ENCODE results near the gene APEX1.
"Not testable (repeated sequence)": the region's sequence is repeated elsewhere in the genome, so short reads cannot be mapped to it uniquely, and the experiment has no call there.

Gene APEX1

DNA sequence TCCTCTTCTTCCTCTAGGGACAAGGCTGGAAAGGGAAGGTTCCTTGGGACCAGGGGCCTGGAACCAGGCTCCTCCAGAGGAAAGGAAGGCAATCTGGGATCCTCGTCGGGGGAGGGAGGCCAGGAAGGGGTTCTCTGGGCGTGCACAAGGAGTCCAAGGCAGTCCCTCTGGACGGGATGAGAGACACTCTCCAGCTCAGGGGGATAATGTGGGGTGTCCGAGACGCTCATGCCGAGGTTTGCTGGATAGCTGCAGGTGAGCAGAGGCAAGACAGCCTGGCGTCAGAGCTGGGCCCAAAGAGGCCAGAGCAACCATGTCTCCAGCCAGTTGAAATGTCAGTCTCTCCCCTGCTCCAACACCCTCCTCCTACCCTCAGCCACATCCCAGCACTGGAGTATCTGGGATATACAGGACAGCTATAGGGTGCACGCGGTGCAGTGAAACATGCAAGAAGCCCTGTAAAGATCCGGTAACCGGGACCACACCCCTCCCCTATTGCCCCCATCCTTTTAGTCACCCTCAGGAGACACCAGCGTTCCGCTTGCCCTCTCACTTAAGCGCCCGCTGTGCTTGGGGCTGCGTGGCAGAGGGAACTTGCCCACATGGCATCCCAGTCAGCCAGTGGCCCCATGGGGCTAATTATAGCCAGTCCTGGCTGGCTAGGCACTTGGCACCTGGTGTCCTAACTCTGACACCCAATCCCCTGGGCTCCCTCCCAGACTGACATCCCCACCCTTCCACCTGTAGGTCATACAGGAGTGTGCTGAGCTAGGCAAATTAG is 19.3 kb upstream of the APEX1 start, which contains the start of gene KLHL33:
TSS of gene KLHL33 (minus strand) at position 585 of the 781 bp plus-strand sequence. CDS start at position 230, 355 bp downstream.
- Histone ChIP-seq H3K4me1 (ENCODE audit: control insufficient read depth, insufficient read depth, low read length, poor library complexity, severe bottlenecking) (no peaks in the 10 kb centered on the region), H3K36me3 (ENCODE audit: control insufficient read depth, insufficient read depth, low read length) (no peaks in the 10 kb centered on the region), H3K9me3 (ENCODE audit: control insufficient read depth, low read length) (no peaks in the 10 kb centered on the region), H3K4me3 (ENCODE audit: insufficient read depth, low read depth, low read length, poor library complexity, severe bottlenecking) (no peak within 1 kb of the TSS), H3K27ac (ENCODE audit: insufficient read depth, low read length, poor library complexity, severe bottlenecking) (no peak within 1 kb of the TSS), H3K27me3 (replicated peaks; ENCODE audit: control insufficient read depth, insufficient read depth, low read length, poor library complexity, severe bottlenecking) (no peaks in the 10 kb centered on the region)
- DNase-seq: no peak

DNA sequence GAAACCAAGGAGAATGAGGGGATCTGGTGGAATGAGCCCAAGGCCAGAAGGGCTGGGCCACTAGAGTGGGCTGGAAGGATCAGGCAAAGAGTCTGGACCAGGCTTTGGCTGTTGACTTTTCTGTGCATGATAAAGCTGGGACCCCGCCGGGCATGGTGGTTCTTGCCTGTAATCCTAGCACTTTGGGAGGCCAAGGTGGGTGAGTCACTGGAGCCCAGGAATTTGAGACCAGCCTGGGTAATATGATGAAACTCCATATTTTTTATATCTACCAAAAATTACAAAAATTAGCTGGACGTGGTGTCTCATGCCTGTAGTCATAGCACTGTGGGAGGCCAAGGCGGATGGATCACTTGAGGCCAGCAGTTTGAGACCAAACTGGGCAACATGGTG is 18.7 kb upstream of the APEX1 start:
- Histone ChIP-seq H3K27ac (ENCODE audit: insufficient read depth, low read length, poor library complexity, severe bottlenecking) (no peak overlapping the region), H3K9me3 (ENCODE audit: control insufficient read depth, low read length) (no peaks in the 10 kb centered on the region), H3K4me1 (ENCODE audit: control insufficient read depth, insufficient read depth, low read length, poor library complexity, severe bottlenecking) (peaks cover 3% of the 10 kb centered on the region), H3K36me3 (ENCODE audit: control insufficient read depth, insufficient read depth, low read length) (no peaks in the 10 kb centered on the region), H3K4me3 (ENCODE audit: insufficient read depth, low read depth, low read length, poor library complexity, severe bottlenecking) (no peak overlapping the region), H3K27me3 (replicated peaks; ENCODE audit: control insufficient read depth, insufficient read depth, low read length, poor library complexity, severe bottlenecking) (no peaks in the 10 kb centered on the region)
- no peak for DNase-seq

DNA sequence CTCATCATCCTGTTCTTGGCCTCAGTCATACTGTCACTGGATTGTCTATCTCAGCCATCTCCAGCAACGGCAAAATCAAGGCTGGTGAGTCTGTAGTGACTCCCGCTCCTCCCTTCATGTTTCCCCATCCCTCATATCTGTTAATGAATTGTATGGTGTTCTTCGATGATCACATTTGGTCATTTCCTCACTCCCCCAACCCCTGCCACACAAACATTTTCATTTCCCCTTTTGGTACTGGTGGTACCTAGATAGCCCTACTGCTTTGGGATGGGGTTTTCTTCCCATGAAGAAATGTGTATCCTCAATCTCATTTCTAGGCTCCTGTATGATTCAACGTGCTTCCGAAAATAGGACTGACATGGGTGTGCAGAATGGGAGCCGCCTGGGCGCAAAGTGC is 16.4 kb upstream of the APEX1 start:
- Histone ChIP-seq H3K4me1 (ENCODE audit: control insufficient read depth, insufficient read depth, low read length, poor library complexity, severe bottlenecking) (peaks cover 6% of the 10 kb centered on the region), H3K36me3 (ENCODE audit: control insufficient read depth, insufficient read depth, low read length) (no peaks in the 10 kb centered on the region), H3K9me3 (ENCODE audit: control insufficient read depth, low read length) (no peaks in the 10 kb centered on the region), H3K27me3 (replicated peaks; ENCODE audit: control insufficient read depth, insufficient read depth, low read length, poor library complexity, severe bottlenecking) (no peaks in the 10 kb centered on the region), H3K4me3 (ENCODE audit: insufficient read depth, low read depth, low read length, poor library complexity, severe bottlenecking) (no peak overlapping the region), H3K27ac (ENCODE audit: insufficient read depth, low read length, poor library complexity, severe bottlenecking) (no peak overlapping the region)
- DNase-seq: no peak

DNA sequence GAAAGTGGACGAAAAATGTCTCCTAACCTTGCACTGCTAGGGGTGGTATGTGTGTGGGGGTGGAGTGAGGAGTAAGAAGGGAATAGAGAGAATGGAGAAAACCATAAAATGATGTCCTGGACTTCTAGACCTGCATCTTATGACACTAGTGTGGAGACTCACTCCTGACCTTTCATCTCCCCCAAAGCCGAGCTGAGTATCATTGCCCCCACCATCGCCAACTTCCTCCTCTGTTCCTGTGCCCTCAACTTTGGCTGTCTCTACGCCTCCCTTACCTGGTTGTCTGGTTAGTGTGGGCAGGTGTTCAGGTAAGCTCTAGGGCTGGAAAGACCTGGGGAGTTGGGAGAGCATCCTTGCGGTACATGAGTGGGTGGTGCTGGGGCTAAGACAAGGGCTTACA is 14.6 kb upstream of the APEX1 start:
- peaks cover 6% of the 10 kb centered on the region for H3K4me1 ChIP-seq (ENCODE audit: control insufficient read depth, insufficient read depth, low read length, poor library complexity, severe bottlenecking)
- H3K36me3 ChIP-seq (ENCODE audit: control insufficient read depth, insufficient read depth, low read length): no peaks in the 10 kb centered on the region
- no peaks in the 10 kb centered on the region for H3K9me3 ChIP-seq (ENCODE audit: control insufficient read depth, low read length)
- no peak for DNase-seq
- no peaks in the 10 kb centered on the region for H3K27me3 ChIP-seq (replicated peaks; ENCODE audit: control insufficient read depth, insufficient read depth, low read length, poor library complexity, severe bottlenecking)
- H3K4me3 ChIP-seq (ENCODE audit: insufficient read depth, low read depth, low read length, poor library complexity, severe bottlenecking): no peak overlapping the region
- H3K27ac ChIP-seq (ENCODE audit: insufficient read depth, low read length, poor library complexity, severe bottlenecking): no peak overlapping the region

DNA sequence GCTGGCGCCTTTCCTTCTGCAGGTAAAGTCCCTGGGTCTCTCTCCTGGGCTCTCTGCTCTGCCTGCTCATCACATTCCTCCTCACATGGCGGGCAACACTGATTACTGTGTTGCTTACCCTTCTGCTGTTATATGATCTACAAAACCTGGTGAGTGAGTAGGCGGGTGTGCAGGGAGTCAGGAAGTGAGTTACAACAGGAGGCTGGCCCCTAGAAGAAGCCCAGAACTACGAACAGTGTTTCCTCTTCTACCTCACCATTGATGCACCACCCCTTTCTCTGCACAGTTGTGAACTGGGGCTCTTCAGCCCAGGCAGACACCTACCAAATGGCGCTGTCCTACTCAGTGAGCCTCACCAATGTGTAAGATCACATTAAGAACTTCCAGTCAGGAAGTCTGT is 14.1 kb upstream of the APEX1 start:
- Histone ChIP-seq H3K27me3 (replicated peaks; ENCODE audit: control insufficient read depth, insufficient read depth, low read length, poor library complexity, severe bottlenecking) (no peaks in the 10 kb centered on the region), H3K4me1 (ENCODE audit: control insufficient read depth, insufficient read depth, low read length, poor library complexity, severe bottlenecking) (peaks cover 6% of the 10 kb centered on the region), H3K36me3 (ENCODE audit: control insufficient read depth, insufficient read depth, low read length) (no peaks in the 10 kb centered on the region), H3K4me3 (ENCODE audit: insufficient read depth, low read depth, low read length, poor library complexity, severe bottlenecking) (no peak overlapping the region), H3K9me3 (ENCODE audit: control insufficient read depth, low read length) (no peaks in the 10 kb centered on the region), H3K27ac (ENCODE audit: insufficient read depth, low read length, poor library complexity, severe bottlenecking) (no peak overlapping the region)
- DNase-seq: no peak

DNA sequence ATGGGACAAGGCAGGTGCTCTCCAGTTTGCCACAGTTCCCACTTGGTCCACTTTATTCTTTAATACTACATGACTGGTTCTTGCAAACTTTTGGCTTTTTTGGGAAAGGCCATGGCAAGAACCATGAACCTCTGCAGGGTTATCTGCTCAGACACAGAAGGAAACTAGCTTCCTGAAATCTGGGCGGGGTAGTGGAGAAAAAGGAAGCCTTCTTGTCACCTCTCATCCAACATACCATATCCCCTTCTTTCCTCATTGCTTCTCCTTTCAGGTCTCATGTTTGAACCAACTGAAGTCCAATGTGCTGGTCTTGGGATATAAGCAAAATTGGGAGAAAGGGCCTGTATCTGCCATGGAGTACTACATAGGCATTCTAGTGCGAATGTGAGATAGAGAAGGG is 13.6 kb upstream of the APEX1 start:
- Histone ChIP-seq H3K4me3 (ENCODE audit: insufficient read depth, low read depth, low read length, poor library complexity, severe bottlenecking) (no peak overlapping the region), H3K27ac (ENCODE audit: insufficient read depth, low read length, poor library complexity, severe bottlenecking) (no peak overlapping the region), H3K36me3 (ENCODE audit: control insufficient read depth, insufficient read depth, low read length) (peaks cover 5% of the 10 kb centered on the region), H3K4me1 (ENCODE audit: control insufficient read depth, insufficient read depth, low read length, poor library complexity, severe bottlenecking) (peaks cover 6% of the 10 kb centered on the region), H3K9me3 (ENCODE audit: control insufficient read depth, low read length) (no peaks in the 10 kb centered on the region), H3K27me3 (replicated peaks; ENCODE audit: control insufficient read depth, insufficient read depth, low read length, poor library complexity, severe bottlenecking) (no peaks in the 10 kb centered on the region)
- DNase-seq: no peak

DNA sequence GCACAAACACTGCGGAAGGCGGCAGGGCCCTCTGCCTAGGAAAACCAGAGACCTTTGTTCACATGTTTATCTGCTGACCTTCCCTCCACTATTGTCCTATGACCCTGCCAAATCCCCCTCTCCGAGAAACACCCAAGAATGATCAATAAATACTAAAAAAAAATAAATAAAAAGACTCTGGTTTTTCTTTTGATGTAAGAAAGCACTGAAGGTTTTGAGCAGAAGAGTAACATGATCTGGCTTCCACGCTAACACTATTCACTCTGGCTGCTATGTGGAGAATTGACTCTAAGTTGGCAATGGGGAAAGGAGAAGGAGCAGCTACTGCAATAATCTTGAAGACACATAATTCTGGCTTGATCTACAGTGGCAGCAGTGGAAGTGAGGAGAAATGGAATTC is 11.4 kb upstream of the APEX1 start:
- DNase-seq; H3K9me3 ChIP-seq (ENCODE audit: control insufficient read depth, low read length); H3K27ac ChIP-seq (ENCODE audit: insufficient read depth, low read length, poor library complexity, severe bottlenecking); H3K27me3 ChIP-seq (replicated peaks; ENCODE audit: control insufficient read depth, insufficient read depth, low read length, poor library complexity, severe bottlenecking); H3K4me3 ChIP-seq (ENCODE audit: insufficient read depth, low read depth, low read length, poor library complexity, severe bottlenecking); H3K4me1 ChIP-seq (ENCODE audit: control insufficient read depth, insufficient read depth, low read length, poor library complexity, severe bottlenecking): not testable (repeated sequence)
- peaks cover 27% of the 10 kb centered on the region for H3K36me3 ChIP-seq (ENCODE audit: control insufficient read depth, insufficient read depth, low read length)

DNA sequence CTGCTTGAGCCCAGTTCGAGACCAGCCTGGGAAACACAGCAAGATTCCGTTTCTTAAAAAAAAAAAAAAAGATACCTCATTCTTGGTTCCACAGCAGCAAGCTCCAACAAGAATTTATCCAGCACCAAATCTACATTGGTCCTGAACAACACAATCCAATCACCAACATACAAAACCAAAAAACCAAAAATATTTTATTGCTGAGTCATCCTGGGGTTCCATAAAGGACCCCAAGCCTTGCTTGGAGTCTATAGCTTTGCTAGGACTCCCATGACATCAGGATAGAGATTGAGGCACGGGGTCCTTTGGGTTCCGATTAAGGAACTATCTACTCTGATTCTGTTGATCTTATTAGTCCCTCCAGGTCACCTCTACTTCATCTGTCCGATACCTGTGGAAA is 8.1 kb upstream of the APEX1 start:
- Histone ChIP-seq H3K27ac (ENCODE audit: insufficient read depth, low read length, poor library complexity, severe bottlenecking) (no peak overlapping the region), H3K36me3 (ENCODE audit: control insufficient read depth, insufficient read depth, low read length) (peaks cover 57% of the 10 kb centered on the region), H3K9me3 (ENCODE audit: control insufficient read depth, low read length) (no peaks in the 10 kb centered on the region), H3K4me1 (ENCODE audit: control insufficient read depth, insufficient read depth, low read length, poor library complexity, severe bottlenecking) (no peaks in the 10 kb centered on the region), H3K4me3 (ENCODE audit: insufficient read depth, low read depth, low read length, poor library complexity, severe bottlenecking) (no peak overlapping the region), H3K27me3 (replicated peaks; ENCODE audit: control insufficient read depth, insufficient read depth, low read length, poor library complexity, severe bottlenecking) (no peaks in the 10 kb centered on the region)
- no peak for DNase-seq

DNA sequence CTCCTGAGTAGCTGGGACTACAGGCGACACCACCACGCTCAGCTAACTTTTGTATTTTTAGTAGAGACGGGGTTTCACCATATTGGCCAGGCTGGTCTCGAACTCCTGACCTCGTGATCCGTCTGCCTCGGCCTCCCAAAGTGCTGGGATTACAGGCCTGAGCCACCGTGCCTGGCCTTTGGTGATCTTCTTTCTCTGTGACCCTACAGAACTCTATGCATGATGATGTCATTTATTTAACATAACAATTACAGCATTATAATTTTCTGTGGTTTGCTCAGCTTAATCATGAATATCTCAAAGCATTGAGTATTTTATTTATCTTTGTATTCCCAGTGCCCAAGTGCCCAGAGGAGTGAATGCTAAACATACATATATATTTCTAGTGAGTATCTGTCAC is 2.2 kb upstream of the APEX1 start:
- not testable (repeated sequence) for H3K27ac ChIP-seq (ENCODE audit: insufficient read depth, low read length, poor library complexity, severe bottlenecking)

DNA sequence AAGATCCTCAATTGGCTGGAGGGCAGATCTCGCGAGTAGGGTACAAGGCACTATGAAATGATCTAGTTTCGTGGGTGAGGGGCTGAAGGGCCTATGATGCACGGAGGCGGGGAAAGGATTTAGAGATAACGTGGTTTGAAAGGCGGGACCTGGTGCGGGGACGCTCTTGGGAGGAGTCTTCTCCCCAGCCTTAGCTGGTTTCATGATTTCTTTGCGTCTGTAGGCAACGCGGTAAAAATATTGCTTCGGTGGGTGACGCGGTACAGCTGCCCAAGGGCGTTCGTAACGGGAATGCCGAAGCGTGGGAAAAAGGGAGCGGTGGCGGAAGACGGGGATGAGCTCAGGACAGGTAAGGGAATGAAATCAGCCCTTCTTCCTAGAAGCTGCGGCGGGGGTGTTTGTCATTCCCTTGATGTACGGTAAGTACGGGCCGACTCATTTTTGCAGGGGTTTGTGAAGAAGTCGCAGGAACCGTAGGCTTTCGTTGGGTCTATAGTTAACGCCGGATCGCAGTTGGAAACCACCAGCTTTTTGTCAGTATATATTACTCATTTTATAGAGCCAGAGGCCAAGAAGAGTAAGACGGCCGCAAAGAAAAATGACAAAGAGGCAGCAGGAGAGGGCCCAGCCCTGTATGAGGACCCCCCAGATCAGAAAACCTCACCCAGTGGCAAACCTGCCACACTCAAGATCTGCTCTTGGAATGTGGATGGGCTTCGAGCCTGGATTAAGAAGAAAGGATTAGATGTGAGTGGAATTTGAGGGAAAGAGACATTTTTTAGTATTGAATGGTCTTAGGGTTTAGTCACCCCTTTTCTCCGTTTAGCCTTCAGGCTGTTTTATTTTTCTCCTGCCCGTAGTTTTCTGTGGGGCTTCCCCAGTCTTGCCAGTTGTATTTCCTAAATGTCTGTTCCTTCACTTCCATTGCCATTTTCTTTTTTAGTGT is 602 bp downstream of the APEX1 start:
- DNase-seq: no peak
- Histone ChIP-seq H3K4me1 (ENCODE audit: control insufficient read depth, insufficient read depth, low read length, poor library complexity, severe bottlenecking) (peaks cover 12% of the 10 kb centered on the region), H3K36me3 (ENCODE audit: control insufficient read depth, insufficient read depth, low read length) (peaks cover 52% of the 10 kb centered on the region)

More for the DNA sequence above, 2.2 kb upstream of the APEX1 start:
- H3K9me3 ChIP-seq (ENCODE audit: control insufficient read depth, low read length); DNase-seq; H3K4me3 ChIP-seq (ENCODE audit: insufficient read depth, low read depth, low read length, poor library complexity, severe bottlenecking); H3K27me3 ChIP-seq (replicated peaks; ENCODE audit: control insufficient read depth, insufficient read depth, low read length, poor library complexity, severe bottlenecking): not testable (repeated sequence)
- Histone ChIP-seq H3K4me1 (ENCODE audit: control insufficient read depth, insufficient read depth, low read length, poor library complexity, severe bottlenecking) (peaks cover 12% of the 10 kb centered on the region), H3K36me3 (ENCODE audit: control insufficient read depth, insufficient read depth, low read length) (peaks cover 55% of the 10 kb centered on the region)

More for the DNA sequence above, 602 bp downstream of the APEX1 start:
- Histone ChIP-seq H3K9me3 (ENCODE audit: control insufficient read depth, low read length) (no peaks in the 10 kb centered on the region), H3K27ac (ENCODE audit: insufficient read depth, low read length, poor library complexity, severe bottlenecking) (peak overlapping the region; percentile 90), H3K27me3 (replicated peaks; ENCODE audit: control insufficient read depth, insufficient read depth, low read length, poor library complexity, severe bottlenecking) (no peaks in the 10 kb centered on the region), H3K4me3 (ENCODE audit: insufficient read depth, low read depth, low read length, poor library complexity, severe bottlenecking) (peak overlapping the region; percentile 80)

All from effector memory CD4-positive, alpha-beta T cell (primary cell).